ENCODE data around the gene BRD2. TPM values are rescaled to one million over a fixed set of nuclear protein-coding genes. Genes with fewer than 3 reads are reported as not detected.

BRD2 gene
- total RNA-seq, 1 experiment from 2014 or later: 252 TPM

DNA sequence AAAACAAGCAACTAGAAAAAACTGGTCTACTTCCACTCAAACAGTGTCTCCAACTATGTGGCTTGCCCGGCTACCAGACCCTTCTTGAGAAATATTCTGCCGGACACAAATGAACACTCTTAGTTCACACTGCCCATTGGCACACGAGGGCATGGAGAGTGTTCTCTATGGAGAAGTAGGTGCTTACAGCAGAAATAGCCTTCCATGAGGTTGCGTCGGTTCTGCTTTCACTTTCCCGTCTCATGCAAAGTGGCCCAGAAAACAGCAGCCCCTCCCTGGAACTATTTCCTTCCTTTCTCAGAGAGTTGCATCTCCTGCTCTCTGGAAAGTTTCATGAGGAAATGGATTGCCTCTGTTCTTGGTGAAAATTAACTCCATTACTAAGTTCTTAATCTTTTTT, 50.5 kb downstream of the BRD2 start:
- Histone ChIP-seq H4K8ac (replicated peaks; ENCODE audit: insufficient read length, low read depth, low read length) (no peak overlapping the region), H2BK20ac (ENCODE audit: low read depth, low read length, poor library complexity, severe bottlenecking) (no peak overlapping the region), H3K23me2 (ENCODE audit: insufficient read length, low read depth, low read length, poor library complexity, severe bottlenecking) (no peaks in the 10 kb centered on the region), H2AFZ (ENCODE audit: low read length) (no peak overlapping the region), H3K79me2 (ENCODE audit: insufficient read depth, low read length) (no peaks in the 10 kb centered on the region; the same call in 1 of the 2 replicates), H3T11ph (ENCODE audit: low read length) (no peak overlapping the region), H3K9me3 (ENCODE audit: control insufficient read depth, low read depth, low read length) (no peaks in the 10 kb centered on the region), H3K4ac (ENCODE audit: low read depth, low read length) (no peak overlapping the region), H3K56ac (ENCODE audit: insufficient read length, low read depth, low read length) (no peak overlapping the region), H4K20me1 (ENCODE audit: control insufficient read depth, insufficient read depth, insufficient read length) (no peaks in the 10 kb centered on the region), H3K79me1 (ENCODE audit: insufficient read depth, low read depth, low read length, poor library complexity, severe bottlenecking) (no peaks in the 10 kb centered on the region), H2BK5ac (ENCODE audit: insufficient read length, low read length) (no peak overlapping the region), H3K4me1 (ENCODE audit: insufficient read depth, low read length) (no peaks in the 10 kb centered on the region; the same call in 1 of the 2 replicates), H2BK120ac (ENCODE audit: low read depth, low read length, poor library complexity, severe bottlenecking) (no peak overlapping the region), H2BK12ac (ENCODE audit: insufficient read length, low read depth, low read length) (no peak overlapping the region), H3K23ac (ENCODE audit: insufficient read length, low read depth, low read length) (no peak overlapping the region), H4K91ac (ENCODE audit: insufficient read length, low read depth, low read length) (no peak overlapping the region), H3K14ac (ENCODE audit: insufficient read depth, low read length) (no peak overlapping the region), H3K27ac (ENCODE audit: insufficient read length, low read depth, low read length) (no peak overlapping the region), H4K5ac (ENCODE audit: insufficient read length, low read depth, low read length) (no peak overlapping the region), H3K18ac (ENCODE audit: insufficient read length, low read depth, low read length) (no peak overlapping the region), H3K9ac (ENCODE audit: extremely low read depth, insufficient read length, low read length) (no peak overlapping the region), H2AK5ac (ENCODE audit: insufficient read length, low read length) (no peak overlapping the region), H3K27me3 (ENCODE audit: insufficient read depth, low read length) (no peaks in the 10 kb centered on the region), H3K4me2 (ENCODE audit: insufficient read depth, insufficient read length, low read length) (no peak overlapping the region), H2BK15ac (ENCODE audit: low read depth, low read length) (no peak overlapping the region)
- no peaks in the 10 kb centered on the region; a peak in 1 of 5 replicates for H3K9me3 Mint-ChIP-seq
- TF ChIP-seq, protein P1, sequence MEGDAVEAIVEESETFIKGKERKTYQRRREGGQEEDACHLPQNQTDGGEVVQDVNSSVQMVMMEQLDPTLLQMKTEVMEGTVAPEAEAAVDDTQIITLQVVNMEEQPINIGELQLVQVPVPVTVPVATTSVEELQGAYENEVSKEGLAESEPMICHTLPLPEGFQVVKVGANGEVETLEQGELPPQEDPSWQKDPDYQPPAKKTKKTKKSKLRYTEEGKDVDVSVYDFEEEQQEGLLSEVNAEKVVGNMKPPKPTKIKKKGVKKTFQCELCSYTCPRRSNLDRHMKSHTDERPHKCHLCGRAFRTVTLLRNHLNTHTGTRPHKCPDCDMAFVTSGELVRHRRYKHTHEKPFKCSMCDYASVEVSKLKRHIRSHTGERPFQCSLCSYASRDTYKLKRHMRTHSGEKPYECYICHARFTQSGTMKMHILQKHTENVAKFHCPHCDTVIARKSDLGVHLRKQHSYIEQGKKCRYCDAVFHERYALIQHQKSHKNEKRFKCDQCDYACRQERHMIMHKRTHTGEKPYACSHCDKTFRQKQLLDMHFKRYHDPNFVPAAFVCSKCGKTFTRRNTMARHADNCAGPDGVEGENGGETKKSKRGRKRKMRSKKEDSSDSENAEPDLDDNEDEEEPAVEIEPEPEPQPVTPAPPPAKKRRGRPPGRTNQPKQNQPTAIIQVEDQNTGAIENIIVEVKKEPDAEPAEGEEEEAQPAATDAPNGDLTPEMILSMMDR (conservative IDR thresholded peaks at IDR 0.05): no peak
- WGBS (ENCODE audit: extremely low coverage, insufficient read length, low lambda C conversion rate): no CpG with 5 or more reads among the region's 6 CpGs
- H3K27ac Mint-ChIP-seq: no peak overlapping the region
- H3K4me3 Mint-ChIP-seq: no peak overlapping the region
- DNase-seq: no peak
- peaks cover 2% of the 10 kb centered on the region; the same call in 1 of the 2 replicates for H3K27me3 Mint-ChIP-seq (ENCODE audit: low read depth)
- H3K4me1 Mint-ChIP-seq: peaks cover 6 to 8% of the 10 kb centered on the region in 2 experiments
- H3K36me3 Mint-ChIP-seq (ENCODE audit: insufficient read depth in 1 of 3, low read depth in 3 of 3): no peaks in the 10 kb centered on the region; a peak in 1 of 7 replicates
